GM12878 (cell line): ENCODE data around the gene GJD3. TPM values are rescaled to one million over a fixed set of nuclear protein-coding genes. Genes with fewer than 3 reads are reported as not detected.

Experiments used
- ATAC-seq: fragments of 200-7000 bp; cut with Tn5 transposase; 3 replicates; pipeline ENCODE4 v1.9.1; 2020; ENCODE audit warnings: mild to moderate bottlenecking, moderate library complexity
- BruUV-seq: library from RNA; stranded (reverse); fragments of 400-500 nt; replicated peaks from 2 replicates; lab custom pipeline; 2021; lab: Mats Ljungman, UMichigan
- CTCF ChIA-PET: fragments of 300-600 bp; sonication (Branson Sonifier 250); formaldehyde crosslinking; extraction: SDS; loops from one replicate; lab custom pipeline; 2021; ENCODE audit warnings: inconsistent platforms; lab: Yijun Ruan, JAX
- POLR2A ChIA-PET: fragments of 350-600 bp; formaldehyde crosslinking; extraction: SDS; loops from one replicate; lab custom pipeline; 2021; ENCODE audit warnings: inconsistent platforms; lab: Charles Lee
- RAD21 ChIA-PET: fragments of 300-600 bp; sonication (Branson Sonifier 250); formaldehyde crosslinking; loops from one replicate; lab custom pipeline; 2023; ENCODE audit warnings: antibody characterized with exemption; ENCODE audit not compliant: unreplicated experiment; lab: Charles Lee
- SMC1A ChIA-PET: fragments of 300-600 bp; sonication (Branson Sonifier 250); formaldehyde crosslinking; loops from one replicate; lab custom pipeline; 2023; ENCODE audit not compliant: unreplicated experiment, uncharacterized antibody; lab: Charles Lee
- DNase-seq: peaks from one replicate; pipeline ENCODE4 v3.0.0-alpha.2; 2011; ENCODE audit warnings: low read depth, low spot score
- FAIRE-seq: peaks from 3 replicates; lab custom pipeline; 2011; peaks lifted over from hg19 to GRCh38; lab: Jason Lieb, UNC
- H2AFZ ChIP-seq: 2 replicates; pipeline ENCODE4 v1.6.0; 2011; ENCODE audit warnings: low read depth, low read length, control low read depth; ENCODE audit not compliant: control insufficient read depth
- H3K27ac ChIP-seq: 2 replicates; pipeline ENCODE4 v1.5.1; 2011; ENCODE audit warnings: control low read depth; ENCODE audit not compliant: control insufficient read depth, insufficient read depth
- H3K27me3 ChIP-seq, 2 experiments: replicated peaks in 1 of 2; 2 replicates each; pipeline versions ENCODE4 v1.6.0 to v1.6.1; 2011; ENCODE audit warnings: low read length in 1 of 2; ENCODE audit not compliant: control insufficient read depth in 2 of 2, insufficient read depth in 2 of 2
- H3K36me3 ChIP-seq, 2 experiments: 2 replicates each; pipeline ENCODE4 v1.5.1; 2011; ENCODE audit warnings: low read length in 1 of 2; ENCODE audit not compliant: control insufficient read depth in 2 of 2, insufficient read depth in 2 of 2
- H3K4me1 ChIP-seq: 2 replicates; pipeline ENCODE4 v1.6.1; 2011; ENCODE audit warnings: mild to moderate bottlenecking, low read length, moderate library complexity, mixed read lengths; ENCODE audit not compliant: control insufficient read depth, insufficient read depth
- H3K4me2 ChIP-seq: 2 replicates; pipeline ENCODE4 v1.6.0; 2011; ENCODE audit warnings: control low read depth; ENCODE audit not compliant: control insufficient read depth, insufficient read depth
- H3K4me3 ChIP-seq: fragments of 200-600 bp; sonication (generic); 2 replicates; pipeline ENCODE4 v1.5.1; 2016
- H3K79me2 ChIP-seq: 2 replicates; pipeline ENCODE4 v1.6.0; 2011; ENCODE audit warnings: low read length; ENCODE audit not compliant: control insufficient read depth, insufficient read depth
- H3K9ac ChIP-seq: 2 replicates; pipeline ENCODE4 v1.8.0; 2011; ENCODE audit warnings: low read length, control low read depth, mixed read lengths; ENCODE audit not compliant: control insufficient read depth, insufficient read depth
- H3K9me3 ChIP-seq: replicated peaks from 3 replicates; pipeline ENCODE4 v1.5.1; 2011; ENCODE audit warnings: mild to moderate bottlenecking, low read length; ENCODE audit not compliant: control insufficient read depth, insufficient read depth
- H4K20me1 ChIP-seq: 2 replicates; pipeline ENCODE4 v1.6.0; 2011; ENCODE audit not compliant: control insufficient read depth, insufficient read depth
- CREB1 ChIP-seq: IDR thresholded peaks from 2 replicates; pipeline ENCODE4 v1.6.1; 2012; ENCODE audit warnings: low read depth, mild to moderate bottlenecking, inconsistent platforms
- ESRRA ChIP-seq: IDR thresholded peaks from 2 replicates; pipeline ENCODE4 v1.6.1; 2012; ENCODE audit warnings: mild to moderate bottlenecking, low read length, improper control_type of control experiment
- FOS ChIP-seq: IDR thresholded peaks from 3 replicates; pipeline ENCODE4 v1.6.1; 2011; ENCODE audit warnings: borderline replicate concordance; ENCODE audit not compliant: insufficient read length; ENCODE audit errors: extremely low read depth
- IKZF2 ChIP-seq, 2 experiments: fragments of 450-650 bp; IDR thresholded peaks; 2 replicates each; pipeline ENCODE4 v1.6.1; 2017; ENCODE audit warnings: mild to moderate bottlenecking in 2 of 2, moderate library complexity in 2 of 2
- JUNB ChIP-seq: IDR thresholded peaks from 2 replicates; pipeline ENCODE4 v1.6.1; 2016; ENCODE audit warnings: antibody characterized with exemption, mild to moderate bottlenecking
- LARP7 ChIP-seq: fragments of 450-650 bp; IDR thresholded peaks from 2 replicates; pipeline ENCODE4 v1.6.1; 2017; ENCODE audit warnings: mild to moderate bottlenecking
- NR2C2 ChIP-seq: IDR thresholded peaks from 2 replicates; pipeline ENCODE4 v1.6.1; 2011; ENCODE audit warnings: borderline replicate concordance, low read depth; ENCODE audit not compliant: control insufficient read depth, insufficient read length
- POLR2AphosphoS2 ChIP-seq: IDR thresholded peaks from 2 replicates; pipeline ENCODE4 v1.6.1; 2011; ENCODE audit warnings: low read depth, mild to moderate bottlenecking, low read length, improper control_type of control experiment, moderate library complexity
- SRF ChIP-seq, 2 experiments: IDR thresholded peaks; 2 replicates each; pipeline ENCODE4 v1.6.1; 2011; ENCODE audit warnings: low read depth in 2 of 2, low read length in 2 of 2, mild to moderate bottlenecking in 1 of 2, moderate library complexity in 1 of 2
- WGBS: methylation state at CpG from one replicate; pipeline ENCODE4 v1.1.6; 2016; ENCODE audit warnings: low lambda C conversion rate; ENCODE audit not compliant: insufficient replicate concordance, insufficient coverage; ENCODE audit errors: missing lambda C conversion rate; 5-methylcytosine and 5-hydroxymethylcytosine counted together
- in situ Hi-C: fragments of 300-500 bp; cut with MboI; formaldehyde crosslinking; loops from 9 replicates; pipeline ENCODE4 v1.14.3; 2018; ENCODE audit warnings: mixed read lengths
- intact Hi-C: fragments of 100-400 bp; cut with micrococcal nuclease; formaldehyde crosslinking; loops from one replicate; pipeline ENCODE4 v1.14.2; 2022; ENCODE audit not compliant: unreplicated experiment
- polyA plus RNA-seq, 11 experiments: library from polyadenylated mRNA; depleted of rRNA in 4 of 11; unstranded in 6 of 11; stranded (reverse) in 5 of 11; fragments of >200 nt; fragmentation: Nextera tagmentation in 4 of 11; fragmentation: Illumina TruSeq in 1 of 11; extraction: Ambion mirVana in 4 of 11; extraction: Trizol in 1 of 11; gene quantifications; 1 replicate in 1 of 11; 2 replicates in 10 of 11; pipeline versions ENCODE4 v1.2.1 to v1.2.3, GENCODE V29; 2011 to 2016; ENCODE audit warnings: inconsistent platforms in 2 of 11, missing spikeins in 2 of 11, low read depth in 1 of 11
- total RNA-seq, 4 experiments: library from RNA; depleted of rRNA in 3 of 4; stranded (reverse); fragments of >200 nt in 3 of 4; fragmentation: Illumina TruSeq in 1 of 4; extraction: Trizol in 1 of 4; gene quantifications; 2 replicates each; pipeline versions ENCODE4 v1.2.1 to v1.2.3, GENCODE V29; 2013 to 2021
- TF ChIP-seq, protein P1 (sequence below): IDR thresholded peaks from 2 replicates; pipeline ENCODE4 v1.6.1; 2012; ENCODE audit warnings: low read depth, low read length, improper control_type of control experiment
- TF ChIP-seq, protein P2 (sequence below): fragments of 450-650 bp; formaldehyde crosslinking; IDR thresholded peaks from 2 replicates; pipeline ENCODE4 v1.4.0; 2020; ENCODE audit warnings: mild to moderate bottlenecking, moderate library complexity

GJD3 gene
- total and polyA plus RNA-seq, 10 of the 15 experiments (the other 5 are each of a cell fraction or from before 2014, with no cell fraction given): 1.6 TPM; not detected in 9

DNA sequence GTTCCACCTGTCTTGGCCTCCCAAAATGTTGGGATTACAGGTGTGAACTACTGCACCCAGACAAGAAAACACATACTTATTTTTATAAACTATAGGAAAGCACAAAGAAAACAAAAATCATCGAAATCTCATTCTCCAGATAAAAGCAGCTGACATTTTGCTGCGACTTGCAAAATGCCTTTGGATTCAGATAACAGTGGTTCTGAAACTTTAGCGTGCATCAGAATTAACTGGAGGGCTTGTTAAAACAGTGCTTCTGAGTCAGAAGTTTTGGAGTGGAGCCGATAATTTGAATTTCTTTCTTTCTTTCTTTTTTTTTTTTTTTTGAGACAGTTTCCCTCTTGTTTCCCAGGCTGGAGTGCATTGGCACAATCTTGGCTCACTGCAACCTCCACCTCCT is 17.7 kb upstream of the GJD3 start:
- in situ Hi-C loops (no loop called here), intact Hi-C loops (no loop called here)
- RAD21 ChIA-PET: interaction anchor here (0.7 kb wide), 1 partner anchor 22 kb away, joined by 3 read pairs; no protein-coding TSS in a partner anchor
- DNase-seq (no peak), ATAC-seq (no peak), FAIRE-seq (no peak)
- no peak overlapping the region for H3K9ac ChIP-seq
- H3K4me3 ChIP-seq: no peak overlapping the region
- no TSS peak for BruUV-seq
- H4K20me1 ChIP-seq: no peaks in the 10 kb centered on the region
- SMC1A ChIA-PET: interaction anchor here (0.8 to 1.3 kb wide), 2 partner anchors 12 to 51 kb away, joined by 3 read pairs; no protein-coding TSS in a partner anchor
- CTCF ChIA-PET: interaction anchor here (0.7 to 2.4 kb wide), 4 partner anchors 10 to 79 kb away, joined by 3 to 6 read pairs (median 4); no protein-coding TSS in a partner anchor
- POLR2A ChIA-PET: interaction anchor here (0.7 kb wide), 1 partner anchor 79 kb away, joined by 3 read pairs; no protein-coding TSS in a partner anchor
- TF ChIP-seq LARP7 (no peak), IKZF2 (IDR thresholded peaks at IDR 0.05) (no peak), ESRRA (no peak), FOS (no peak), JUNB (no peak), NR2C2 (no peak), SRF (IDR thresholded peaks at IDR 0.05; ENCODE audit: low read depth in 2 of 2, low read length in 2 of 2) (no peak), CREB1 (no peak), POLR2AphosphoS2 (no peak)
- TF ChIP-seq, protein P1, sequence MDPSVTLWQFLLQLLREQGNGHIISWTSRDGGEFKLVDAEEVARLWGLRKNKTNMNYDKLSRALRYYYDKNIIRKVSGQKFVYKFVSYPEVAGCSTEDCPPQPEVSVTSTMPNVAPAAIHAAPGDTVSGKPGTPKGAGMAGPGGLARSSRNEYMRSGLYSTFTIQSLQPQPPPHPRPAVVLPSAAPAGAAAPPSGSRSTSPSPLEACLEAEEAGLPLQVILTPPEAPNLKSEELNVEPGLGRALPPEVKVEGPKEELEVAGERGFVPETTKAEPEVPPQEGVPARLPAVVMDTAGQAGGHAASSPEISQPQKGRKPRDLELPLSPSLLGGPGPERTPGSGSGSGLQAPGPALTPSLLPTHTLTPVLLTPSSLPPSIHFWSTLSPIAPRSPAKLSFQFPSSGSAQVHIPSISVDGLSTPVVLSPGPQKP: no peak
- TF ChIP-seq, protein P2, sequence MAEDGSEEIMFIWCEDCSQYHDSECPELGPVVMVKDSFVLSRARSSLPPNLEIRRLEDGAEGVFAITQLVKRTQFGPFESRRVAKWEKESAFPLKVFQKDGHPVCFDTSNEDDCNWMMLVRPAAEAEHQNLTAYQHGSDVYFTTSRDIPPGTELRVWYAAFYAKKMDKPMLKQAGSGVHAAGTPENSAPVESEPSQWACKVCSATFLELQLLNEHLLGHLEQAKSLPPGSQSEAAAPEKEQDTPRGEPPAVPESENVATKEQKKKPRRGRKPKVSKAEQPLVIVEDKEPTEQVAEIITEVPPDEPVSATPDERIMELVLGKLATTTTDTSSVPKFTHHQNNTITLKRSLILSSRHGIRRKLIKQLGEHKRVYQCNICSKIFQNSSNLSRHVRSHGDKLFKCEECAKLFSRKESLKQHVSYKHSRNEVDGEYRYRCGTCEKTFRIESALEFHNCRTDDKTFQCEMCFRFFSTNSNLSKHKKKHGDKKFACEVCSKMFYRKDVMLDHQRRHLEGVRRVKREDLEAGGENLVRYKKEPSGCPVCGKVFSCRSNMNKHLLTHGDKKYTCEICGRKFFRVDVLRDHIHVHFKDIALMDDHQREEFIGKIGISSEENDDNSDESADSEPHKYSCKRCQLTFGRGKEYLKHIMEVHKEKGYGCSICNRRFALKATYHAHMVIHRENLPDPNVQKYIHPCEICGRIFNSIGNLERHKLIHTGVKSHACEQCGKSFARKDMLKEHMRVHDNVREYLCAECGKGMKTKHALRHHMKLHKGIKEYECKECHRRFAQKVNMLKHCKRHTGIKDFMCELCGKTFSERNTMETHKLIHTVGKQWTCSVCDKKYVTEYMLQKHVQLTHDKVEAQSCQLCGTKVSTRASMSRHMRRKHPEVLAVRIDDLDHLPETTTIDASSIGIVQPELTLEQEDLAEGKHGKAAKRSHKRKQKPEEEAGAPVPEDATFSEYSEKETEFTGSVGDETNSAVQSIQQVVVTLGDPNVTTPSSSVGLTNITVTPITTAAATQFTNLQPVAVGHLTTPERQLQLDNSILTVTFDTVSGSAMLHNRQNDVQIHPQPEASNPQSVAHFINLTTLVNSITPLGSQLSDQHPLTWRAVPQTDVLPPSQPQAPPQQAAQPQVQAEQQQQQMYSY (CRISPR knock-in tag): no peak
- H3K27me3 ChIP-seq: no peaks in the 10 kb centered on the region
- no peak overlapping the region for H3K4me2 ChIP-seq
- H3K27ac ChIP-seq: no peak overlapping the region
- peaks cover 0 to under 1% of the 10 kb centered on the region in 2 experiments; a peak in 1 of 4 replicates for H3K36me3 ChIP-seq
- no peaks in the 10 kb centered on the region for H3K4me1 ChIP-seq
- 98% methylated on average over 4 of the region's 4 CpGs for WGBS
- H3K9me3 ChIP-seq: no peaks in the 10 kb centered on the region
- H3K79me2 ChIP-seq: no peaks in the 10 kb centered on the region
- no peak overlapping the region for H2AFZ ChIP-seq
